Activated T-cell treated with anti-CD3 and anti-CD28 coated beads for 48 hours (primary cell): Measurements from ENCODE around the gene ITSN1.
"Not testable (repeated sequence)": the region's sequence is repeated elsewhere in the genome, so short reads cannot be mapped to it uniquely, and the experiment has no call there.

Experiments
- DNase-seq: peaks from one replicate; pipeline ENCODE4 v3.0.0-alpha.2; 2020; ENCODE audit warnings: low read depth

Gene ITSN1

GRCh38 chr21:33894736-33895288, 252.5 kb downstream of the ITSN1 start:
- DNase-seq = peak; percentile 61

GRCh38 chr21:33895356-33895755, 253.1 kb downstream of the ITSN1 start:
- DNase-seq = no peak

- no peak for DNase-seq
Observed at GRCh38 chr21:33896691-33897090, 254.4 kb downstream of the ITSN1 start.

GRCh38 chr21:33897098-33897497, 254.8 kb downstream of the ITSN1 start:
- DNase-seq = no peak

- no peak for DNase-seq
Observed at GRCh38 chr21:33897739-33898138, 255.4 kb downstream of the ITSN1 start.

- no peak for DNase-seq
Observed at GRCh38 chr21:33898586-33898985, 256.3 kb downstream of the ITSN1 start.

- DNase-seq = no peak
Observed at GRCh38 chr21:33899199-33899598, 256.9 kb downstream of the ITSN1 start.

GRCh38 chr21:33901412-33902288, 259.3 kb downstream of the ITSN1 start:
- no peak for DNase-seq

- no peak for DNase-seq
Observed at GRCh38 chr21:33902349-33902748, 260.0 kb downstream of the ITSN1 start.

GRCh38 chr21:33904041-33904440, 261.7 kb downstream of the ITSN1 start:
- DNase-seq = no peak

GRCh38 chr21:33908760-33909159, 266.5 kb downstream of the ITSN1 start:
- peak; percentile 61 for DNase-seq

- DNase-seq = no peak
Observed at GRCh38 chr21:33909756-33910155, 267.5 kb downstream of the ITSN1 start.

- DNase-seq = no peak
Observed at GRCh38 chr21:33914188-33914587, 271.9 kb downstream of the ITSN1 start.

- DNase-seq = peak; percentile 94
Observed at GRCh38 chr21:33915368-33916199, 273.3 kb downstream of the ITSN1 start, which contains the start of gene ATP5PO. TSS of gene ATP5PO (minus strand) at chr21:33915804. CDS start at chr21:33915763, 41 bp downstream.

- DNase-seq = no peak
Observed at GRCh38 chr21:33916200-33916567, 273.9 kb downstream of the ITSN1 start.

- DNase-seq = no peak
Observed at GRCh38 chr21:33917421-33917820, 275.1 kb downstream of the ITSN1 start.

- DNase-seq = peak; percentile 78
Observed at GRCh38 chr21:33924079-33924765, 281.9 kb downstream of the ITSN1 start.

GRCh38 chr21:33924766-33925100, 282.4 kb downstream of the ITSN1 start:
- DNase-seq = no peak

GRCh38 chr21:33926248-33926647, 283.9 kb downstream of the ITSN1 start:
- DNase-seq = not testable (repeated sequence)

- DNase-seq = peak; percentile 49
Observed at GRCh38 chr21:33931052-33931798, 288.9 kb downstream of the ITSN1 start.

GRCh38 chr21:33931799-33932390, 289.6 kb downstream of the ITSN1 start:
- no peak for DNase-seq
